ENCODE results near the gene RNF144A.

Gene RNF144A

DNA sequence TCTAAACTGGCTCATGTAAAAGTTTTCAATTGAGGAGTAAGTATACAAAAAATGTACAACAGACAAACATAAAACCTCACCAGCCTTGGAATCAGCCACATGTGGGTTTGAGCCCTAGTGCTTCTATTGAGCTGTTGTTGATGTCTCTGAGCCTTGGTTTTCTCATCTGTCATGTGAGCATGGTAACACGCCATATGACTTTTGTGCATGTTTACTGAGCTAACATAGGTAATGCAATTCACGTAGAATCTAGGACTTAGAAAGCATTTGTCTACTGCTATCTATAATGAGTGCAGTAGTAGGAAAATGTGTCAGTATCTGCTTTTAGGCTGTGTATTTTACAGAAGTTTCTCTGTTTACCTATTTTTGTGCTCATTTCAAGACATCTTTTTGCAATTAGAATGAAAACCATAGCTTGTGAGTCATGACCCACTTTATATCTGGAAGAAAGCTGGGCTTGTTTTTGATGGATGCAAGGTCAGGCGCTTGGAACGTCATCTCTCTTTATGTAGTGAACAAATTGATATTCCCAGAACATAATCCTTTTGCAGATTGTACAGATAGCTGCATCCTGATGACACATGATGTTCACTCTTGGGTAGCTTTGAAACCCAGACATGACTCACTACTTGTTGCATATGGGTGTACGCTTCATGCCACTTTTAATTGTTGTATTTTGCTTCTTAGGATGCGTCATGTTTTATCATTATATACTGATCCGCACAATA lies 94.3 kb downstream of the RNF144A start:
- DNase-seq, result peak; percentile 24 to 34

GRCh38 chr2:7012141-7012764 lies 95.0 kb downstream of the RNF144A start:
- DNase-seq, result peak; percentile 88 to 92

GRCh38 chr2:7013471-7014160 lies 96.4 kb downstream of the RNF144A start:
- DNase-seq, result no peak

DNA sequence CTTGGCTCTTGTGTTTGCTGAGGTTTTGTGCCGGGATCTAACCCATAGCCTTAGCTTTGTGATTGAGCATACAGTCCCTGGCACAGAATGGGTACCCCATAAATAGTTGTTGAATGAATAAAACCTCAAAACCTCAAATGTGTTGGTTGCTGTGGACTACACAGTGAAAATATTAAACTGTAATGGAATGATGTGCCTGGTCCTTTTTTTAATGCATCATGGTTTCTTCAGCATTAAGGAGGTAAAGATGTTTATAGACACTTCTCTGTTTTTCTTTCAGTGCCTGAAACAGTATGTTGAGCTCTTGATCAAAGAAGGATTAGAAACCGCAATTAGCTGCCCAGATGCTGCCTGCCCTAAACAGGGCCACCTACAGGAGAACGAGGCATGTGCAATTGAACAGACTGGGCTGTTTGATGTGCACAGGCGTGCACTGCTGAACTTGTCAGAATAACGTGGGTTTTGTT lies 97.0 kb downstream of the RNF144A start:
- peak; percentile 31 to 43 for DNase-seq

DNA sequence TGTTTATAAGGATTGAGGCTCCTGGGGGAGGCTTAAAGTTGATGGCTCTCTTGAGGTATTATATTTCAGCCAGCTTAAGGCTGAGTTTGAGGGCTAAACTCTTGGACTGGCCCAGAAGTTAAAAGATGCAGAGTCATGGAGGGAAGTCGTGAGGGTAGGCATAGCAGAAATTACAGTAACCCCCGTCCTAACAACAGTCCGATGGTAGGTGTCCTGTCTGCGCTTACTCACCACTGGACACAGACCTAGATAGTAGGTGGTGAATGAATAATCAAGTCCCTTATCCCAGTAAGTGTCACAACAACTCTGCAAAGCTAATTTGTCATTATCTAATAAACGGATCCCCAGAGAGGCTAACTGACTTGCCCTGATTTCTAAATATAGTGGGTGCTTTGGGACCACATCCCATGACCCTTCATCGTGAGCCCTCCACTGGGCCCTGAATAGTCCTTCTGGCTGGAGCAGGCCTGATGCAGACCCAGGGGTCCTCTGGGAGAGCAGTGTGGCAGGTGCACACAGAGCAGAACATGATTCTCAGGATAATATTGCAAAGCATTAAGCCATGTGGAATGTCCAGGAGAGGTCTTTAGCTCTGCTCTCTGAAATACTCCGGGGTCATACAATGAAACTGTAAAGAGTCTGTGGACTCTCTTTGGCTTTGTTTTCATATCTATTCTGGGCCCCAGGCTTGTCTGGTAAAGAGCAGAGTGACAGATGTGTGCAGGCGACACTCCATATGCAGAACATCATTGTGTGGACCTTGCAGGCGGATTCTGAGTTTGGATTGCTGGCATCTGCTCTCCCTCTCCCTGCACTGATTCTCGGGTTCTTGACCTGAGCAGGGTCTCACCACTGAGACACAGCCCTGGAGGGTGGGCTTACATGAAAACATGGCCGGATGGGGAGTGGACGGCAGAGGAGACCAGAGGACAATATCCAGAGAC lies 98.1 kb downstream of the RNF144A start:
- no peak for DNase-seq

DNA sequence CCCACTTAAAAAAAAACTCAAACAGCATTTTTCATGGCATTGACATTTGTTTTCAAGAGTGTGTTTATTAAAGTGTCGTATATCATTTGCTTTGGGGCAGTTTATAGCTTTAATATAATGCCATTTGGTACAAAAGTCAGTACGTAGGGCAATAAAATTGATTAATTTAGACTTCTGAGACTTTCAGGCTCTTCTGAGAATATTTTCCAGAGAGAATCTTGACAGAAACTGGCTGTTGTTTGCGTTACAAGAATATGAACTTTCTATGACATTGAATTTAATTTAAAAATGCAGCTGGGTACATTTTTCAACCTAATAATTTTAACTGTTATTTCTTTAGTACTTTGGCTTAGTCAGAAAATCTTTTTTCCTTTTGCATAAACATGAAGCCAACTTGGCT lies 98.9 kb downstream of the RNF144A start:
- DNase-seq, result no peak

DNA sequence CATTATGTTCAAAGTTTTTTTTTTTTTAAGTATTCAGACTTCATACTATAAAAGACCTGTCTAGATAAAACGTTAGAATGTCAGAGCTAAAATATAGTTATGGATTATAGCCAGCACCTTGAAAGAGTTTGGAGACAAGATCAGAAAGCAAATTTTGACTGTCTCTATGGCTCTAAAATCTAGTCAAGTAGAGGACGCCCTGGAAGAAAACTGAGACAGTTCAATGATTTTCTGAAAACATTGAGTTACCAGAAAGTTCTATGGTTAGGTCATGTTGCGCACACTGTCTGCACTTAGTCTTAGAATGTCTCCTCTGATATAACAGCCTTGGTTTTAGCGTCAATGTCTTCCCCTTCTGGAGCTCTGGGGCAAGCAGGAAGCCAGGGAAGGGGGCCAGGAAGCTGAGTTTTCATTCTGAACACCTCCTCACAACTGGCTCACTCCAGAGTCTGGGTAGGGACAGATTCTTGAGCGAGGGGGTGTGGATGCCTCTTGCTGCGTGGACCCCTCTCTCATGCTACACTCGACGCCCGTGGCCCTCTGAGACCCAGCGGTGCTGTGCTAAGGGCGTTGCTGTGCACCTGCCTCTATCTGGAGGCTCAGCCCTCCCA lies 99.5 kb downstream of the RNF144A start:
- no peak for DNase-seq

DNA sequence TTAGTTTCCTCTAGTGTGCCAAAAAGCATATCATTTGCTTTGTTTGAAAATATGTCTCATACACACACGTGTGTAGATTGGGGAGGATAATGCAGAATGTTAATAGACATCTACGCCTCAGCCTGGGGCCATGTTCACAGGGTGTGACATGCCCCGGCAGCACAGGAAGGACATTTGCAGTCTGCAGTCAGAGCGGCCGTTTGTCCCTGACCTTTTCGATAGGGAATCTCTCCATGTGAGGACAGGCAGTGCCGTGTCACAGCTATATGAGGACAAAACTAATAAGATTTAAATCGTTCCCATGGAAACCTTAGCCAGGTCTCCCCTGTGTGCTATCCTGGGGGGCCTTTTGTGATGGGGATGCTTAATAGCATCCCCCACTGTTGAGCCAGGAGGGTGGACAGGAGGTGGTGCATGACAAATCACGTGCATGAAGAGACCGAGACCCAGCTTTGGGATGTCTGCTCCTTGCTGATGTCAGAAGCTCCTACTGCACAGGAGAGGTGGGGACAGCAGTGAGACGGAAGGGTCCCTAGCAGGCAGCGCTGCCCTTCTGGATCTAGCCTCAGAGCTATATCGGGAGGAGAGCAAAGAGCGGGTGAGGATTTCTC lies 100.6 kb downstream of the RNF144A start:
- DNase-seq, result no peak

DNA sequence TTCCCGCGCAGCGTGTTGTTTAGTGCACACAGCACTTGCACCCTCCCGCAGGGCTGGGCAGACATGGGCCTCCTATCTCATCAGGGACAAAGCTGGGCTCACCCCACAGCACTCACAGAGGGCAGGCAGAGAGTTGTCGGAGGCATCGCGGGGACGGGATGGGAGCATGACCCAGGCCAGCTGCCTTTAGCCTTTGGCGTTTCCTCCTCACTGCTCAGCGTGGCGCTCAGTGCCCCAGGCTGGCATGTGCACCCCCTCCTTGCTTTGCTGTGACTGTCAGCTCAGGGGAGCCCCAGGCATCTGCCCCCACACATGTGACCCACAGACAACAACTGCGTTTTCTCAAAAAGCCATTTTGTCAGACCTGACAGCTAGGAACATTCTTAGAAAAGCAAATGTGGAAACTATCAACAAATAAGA lies 101.1 kb downstream of the RNF144A start:
- DNase-seq, result no peak

DNA sequence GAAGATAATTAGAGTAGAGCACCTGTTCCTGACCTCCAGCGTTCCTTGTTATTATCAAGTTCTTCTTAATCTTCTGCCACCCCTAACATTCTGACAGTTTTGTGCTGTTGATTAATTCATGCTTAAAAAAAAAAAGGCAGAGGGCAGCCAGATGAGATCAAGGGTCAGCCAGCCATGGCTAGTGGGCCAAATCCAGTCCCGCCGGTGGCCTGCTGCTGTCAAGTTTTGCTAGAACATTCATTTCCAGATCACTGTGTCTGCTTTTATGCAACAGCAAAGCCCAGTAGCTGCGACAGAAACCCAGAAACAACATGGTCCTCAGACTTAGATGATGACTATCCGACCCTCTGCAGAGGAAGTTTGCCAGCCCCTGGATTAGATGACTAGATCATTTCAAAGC lies 101.6 kb downstream of the RNF144A start:
- DNase-seq, result no peak

DNA sequence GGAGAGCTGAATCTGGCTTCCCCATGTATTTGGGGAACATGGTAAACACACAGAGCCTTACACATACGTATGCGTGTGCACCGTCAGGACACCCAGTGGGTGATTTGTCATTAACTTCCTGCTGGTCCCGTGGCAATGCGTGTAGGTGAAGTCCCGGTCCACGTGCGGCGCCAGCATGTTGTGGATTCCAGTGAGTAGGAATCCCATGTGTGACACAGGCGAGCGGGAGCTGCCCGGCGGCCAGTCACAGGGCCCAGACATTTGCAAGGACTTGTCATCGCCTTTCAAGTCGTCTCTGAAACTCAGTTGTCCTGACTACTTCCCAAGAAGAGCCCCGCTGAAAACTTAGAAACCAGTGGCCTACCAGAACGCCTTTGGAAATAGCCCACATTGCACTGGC lies 102.0 kb downstream of the RNF144A start:
- no peak for DNase-seq

GRCh38 chr2:7020059-7020458 lies 102.8 kb downstream of the RNF144A start:
- DNase-seq, result no peak

DNA sequence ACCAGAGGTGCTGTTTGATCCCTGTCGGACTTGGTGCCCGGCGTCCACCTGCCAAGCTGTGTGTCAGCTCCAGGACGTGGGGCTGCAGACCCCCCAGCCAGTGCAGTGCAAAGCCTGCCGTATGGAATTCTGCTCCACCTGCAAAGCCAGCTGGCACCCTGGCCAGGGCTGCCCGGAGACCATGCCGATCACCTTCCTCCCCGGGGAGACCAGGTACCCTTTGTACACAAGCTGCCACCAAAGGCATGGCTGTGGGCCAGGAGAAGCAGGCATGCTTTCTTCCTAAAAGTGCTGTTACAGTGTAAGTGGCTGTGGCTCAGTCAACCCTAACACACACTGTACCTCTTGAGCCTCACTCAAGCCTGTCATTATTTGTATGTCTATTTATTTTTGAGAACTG lies 103.3 kb downstream of the RNF144A start:
- no peak for DNase-seq

GRCh38 chr2:7020939-7021470 lies 103.8 kb downstream of the RNF144A start:
- DNase-seq, result no peak

GRCh38 chr2:7022492-7023385 lies 105.5 kb downstream of the RNF144A start:
- no peak for DNase-seq

DNA sequence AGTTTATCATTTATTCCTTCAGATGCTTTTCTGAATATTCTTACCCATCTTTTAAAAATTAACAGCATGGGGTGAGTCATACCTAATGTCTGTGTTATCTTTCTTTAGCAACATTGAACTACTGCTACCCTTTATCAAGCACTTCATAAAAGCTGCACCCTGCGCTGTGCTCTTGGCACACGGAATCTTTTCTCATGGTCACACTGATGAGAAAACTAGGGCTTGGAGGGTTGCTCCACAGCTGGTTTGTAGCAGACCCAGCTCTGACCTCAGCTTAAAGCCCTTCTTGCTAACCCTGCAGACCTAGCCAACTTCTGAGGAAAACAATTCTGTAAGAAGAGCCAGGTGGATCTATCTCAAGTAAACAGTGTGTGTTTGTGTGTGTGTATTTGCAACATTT lies 106.3 kb downstream of the RNF144A start:
- no peak for DNase-seq

- no peak for DNase-seq
Observed at GRCh38 chr2:7024261-7024660, 107.0 kb downstream of the RNF144A start.

DNA sequence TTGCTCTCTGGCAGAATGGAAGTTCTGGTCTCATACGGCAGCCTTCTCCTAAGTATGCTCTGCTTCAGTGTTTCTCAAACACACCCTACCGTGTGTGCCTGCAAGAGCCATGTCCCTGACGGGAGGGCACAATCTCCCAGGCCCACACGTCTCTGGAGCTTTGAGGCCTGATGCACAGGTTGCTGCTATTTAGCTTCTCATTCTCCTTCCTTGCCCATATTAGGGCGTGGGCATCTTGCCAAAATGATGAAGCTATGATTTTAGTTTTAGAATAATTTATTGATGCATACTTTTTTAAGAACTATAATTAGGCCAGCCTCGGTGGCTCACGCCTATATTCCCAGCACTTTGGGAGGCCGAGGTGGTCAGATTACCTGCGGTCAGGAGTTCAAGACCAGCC lies 107.9 kb downstream of the RNF144A start:
- DNase-seq, result no peak

DNA sequence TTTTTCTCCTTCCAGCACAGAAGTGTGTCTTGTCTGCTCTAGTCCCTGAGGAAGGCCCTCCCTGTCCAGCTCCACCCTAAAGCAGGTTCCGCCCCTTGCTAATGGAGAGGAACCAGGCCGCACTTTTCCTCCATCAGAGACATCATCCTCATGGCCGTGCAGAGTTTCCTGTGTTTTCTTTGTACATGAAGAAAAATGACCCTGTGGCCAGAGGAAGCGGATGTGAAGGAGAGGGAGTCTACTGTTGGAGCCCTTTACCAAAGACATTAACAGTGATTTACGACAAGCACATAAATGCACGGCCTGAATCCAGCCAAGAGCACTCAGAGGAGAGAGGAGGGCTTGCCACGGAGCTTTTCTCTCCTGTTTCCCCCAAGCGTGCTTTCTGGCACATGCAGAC lies 109.5 kb downstream of the RNF144A start:
- no peak for DNase-seq

- DNase-seq, result no peak
Observed at GRCh38 chr2:7027411-7027810, 110.2 kb downstream of the RNF144A start.

All from NCI-H1930 (cell line).